B cell (primary cell): ENCODE data around the gene NTN1. TPM values are rescaled to one million over a fixed set of nuclear protein-coding genes. Genes with fewer than 3 reads are reported as not detected.

Source experiments
- ATAC-seq: fragments of 200-7000 bp; cut with Tn5 transposase; one replicate; pipeline ENCODE4 v1.10.0; 2021; ENCODE audit warnings: low read depth, mild to moderate bottlenecking, moderate number of reproducible peaks, moderate library complexity
- CTCF ChIA-PET: fragments of 350-600 bp; sonication (Branson Sonifier 250); formaldehyde crosslinking; loops from one replicate; lab custom pipeline; 2021; ENCODE audit warnings: antibody characterized with exemption, inconsistent platforms; lab: Charles Lee
- POLR2A ChIA-PET: fragments of 350-600 bp; sonication (Branson Sonifier 250); formaldehyde crosslinking; loops from one replicate; lab custom pipeline; 2021; ENCODE audit warnings: antibody characterized with exemption; lab: Charles Lee
- DNase-seq: peaks from one replicate; pipeline ENCODE4 v3.0.0; 2013
- H2AFZ ChIP-seq: 2 replicates; pipeline ENCODE4 v1.6.1; 2012; ENCODE audit warnings: mild to moderate bottlenecking, low read depth, low read length; ENCODE audit not compliant: insufficient read depth, poor library complexity, severe bottlenecking
- H3K27ac ChIP-seq, 2 donors: 1 replicate in 1 of 2; 2 replicates in 1 of 2; pipeline ENCODE4 v1.5.1; 2012 to 2013; ENCODE audit warnings: low read length in 2 of 2, mild to moderate bottlenecking in 2 of 2, moderate library complexity in 1 of 2
- H3K27me3 ChIP-seq, 4 experiments: fragments of 200-600 bp in 1 of 4; sonication (generic) in 1 of 4; replicated peaks in 1 of 4; 1 replicate in 2 of 4; 2 replicates in 2 of 4; pipeline versions ENCODE4 v1.6.1 to v1.7.0; 2013 to 2016; ENCODE audit warnings: low read length in 3 of 4, mild to moderate bottlenecking in 2 of 4, mixed read lengths in 1 of 4, moderate library complexity in 1 of 4; ENCODE audit not compliant: insufficient read depth in 4 of 4, control insufficient read depth in 3 of 4; ENCODE audit errors: control extremely low read depth in 1 of 4
- H3K36me3 ChIP-seq, 2 experiments: replicated peaks in 1 of 2; 1 replicate in 1 of 2; 2 replicates in 1 of 2; pipeline versions ENCODE4 v1.6.1 to v1.7.1; 2013; ENCODE audit warnings: low read length in 1 of 2; ENCODE audit not compliant: insufficient read depth in 2 of 2, control insufficient read depth in 1 of 2; ENCODE audit errors: control extremely low read depth in 1 of 2, extremely low read depth in 1 of 2
- H3K4me1 ChIP-seq, 2 donors: fragments of 200-600 bp in 1 of 2; sonication (generic) in 1 of 2; 1 replicate in 1 of 2; 2 replicates in 1 of 2; pipeline versions ENCODE4 v1.5.1 to v1.6.1; 2013 to 2017; ENCODE audit warnings: low read length in 2 of 2; ENCODE audit not compliant: control insufficient read depth in 2 of 2, insufficient read depth in 2 of 2
- H3K4me2 ChIP-seq: replicated peaks from 2 replicates; pipeline ENCODE3; 2012; ENCODE audit warnings: mild to moderate bottlenecking, low read depth, low read length; ENCODE audit not compliant: poor library complexity, severe bottlenecking
- H3K4me3 ChIP-seq, 5 experiments: fragments of 200-600 bp in 1 of 5; sonication (generic) in 1 of 5; 1 replicate in 3 of 5; 2 replicates in 2 of 5; pipeline versions ENCODE4 v1.5.1 to v1.7.0; 2011 to 2016; ENCODE audit warnings: low read length in 4 of 5, mild to moderate bottlenecking in 4 of 5, low read depth in 2 of 5, control low read depth in 1 of 5, moderate library complexity in 1 of 5; ENCODE audit not compliant: insufficient read depth in 1 of 5; ENCODE audit errors: control extremely low read depth in 1 of 5, extremely low read depth in 1 of 5
- H3K79me2 ChIP-seq: fragments of 200-600 bp; sonication (generic); one replicate; pipeline ENCODE4 v1.6.0; 2016; ENCODE audit warnings: low read length; ENCODE audit not compliant: control insufficient read depth, insufficient read depth
- H3K9ac ChIP-seq: fragments of 200-600 bp; sonication (generic); 2 replicates; pipeline ENCODE4 v1.6.1; 2017; ENCODE audit warnings: mild to moderate bottlenecking, low read length, moderate library complexity
- H3K9me3 ChIP-seq, 3 donors: one replicate each; pipeline versions ENCODE4 v1.6.1 to v1.7.1; 2013; ENCODE audit warnings: low read length in 2 of 3; ENCODE audit not compliant: control insufficient read depth in 2 of 3, insufficient read depth in 1 of 3; ENCODE audit errors: control extremely low read depth in 1 of 3
- H4K20me1 ChIP-seq: 2 replicates; pipeline ENCODE4 v1.6.0; 2012; ENCODE audit warnings: mild to moderate bottlenecking, low read length; ENCODE audit not compliant: insufficient read depth, control insufficient read depth, poor library complexity, severe bottlenecking
- H3K27ac Mint-ChIP-seq: one replicate; pipeline ENCODE4 v1.8.0; 2021; ENCODE audit warnings: mixed read lengths
- H3K27me3 Mint-ChIP-seq: one replicate; pipeline ENCODE4 v1.8.0; 2021; ENCODE audit warnings: mixed read lengths
- H3K4me1 Mint-ChIP-seq: one replicate; pipeline ENCODE4 v1.8.0; 2021; ENCODE audit warnings: mixed read lengths
- H3K4me3 Mint-ChIP-seq: one replicate; pipeline ENCODE4 v1.8.0; 2021; ENCODE audit warnings: mixed read lengths
- H3K9me3 Mint-ChIP-seq: one replicate; pipeline ENCODE4 v1.8.0; 2022; ENCODE audit warnings: mixed read lengths; ENCODE audit not compliant: insufficient read depth
- EZH2 ChIP-seq: IDR thresholded peaks from 2 replicates; pipeline ENCODE4 v1.6.1; 2012; ENCODE audit warnings: borderline replicate concordance, low read depth, mild to moderate bottlenecking, moderate library complexity, low read length; ENCODE audit not compliant: insufficient read depth, poor library complexity, severe bottlenecking
- WGBS: methylation state at CpG from one replicate; pipeline ENCODE4 v1.1.5; 2013; ENCODE audit warnings: missing lambda C conversion rate; ENCODE audit not compliant: insufficient coverage; 5-methylcytosine and 5-hydroxymethylcytosine counted together
- intact Hi-C: fragments of 100-400 bp; cut with micrococcal nuclease; formaldehyde crosslinking; loops from one replicate; pipeline ENCODE4 v1.10.0; 2022
- polyA plus RNA-seq: library from polyadenylated mRNA; depleted of rRNA; stranded (reverse); fragments of >200 nt; gene quantifications from 2 replicates; pipeline ENCODE4 v1.2.3, GENCODE V29; 2012
- total RNA-seq, 2 donors: library from RNA; stranded (reverse); fragments of 120-200 nt in 1 of 2; gene quantifications; 1 replicate in 1 of 2; 2 replicates in 1 of 2; pipeline versions ENCODE4 v1.2.3 to v1.2.4, GENCODE V29; 2013 to 2022
- TF ChIP-seq, protein P1 (sequence below): fragments of 200-600 bp; IDR thresholded peaks from one replicate; pipeline ENCODE4 v1.8.0; 2022; ENCODE audit warnings: antibody characterized with exemption, mild to moderate bottlenecking

Gene NTN1
- total and polyA plus RNA-seq, 2 donors (not counting 1 experiment from before 2014, with no cell fraction given): 0.10 to 0.25 TPM

- no peaks in the 10 kb centered on the region for H4K20me1 ChIP-seq
- no peak overlapping the region for H3K4me3 ChIP-seq
- intact Hi-C loops: no loop called here
- Mint-ChIP-seq H3K27ac (no peak overlapping the region), H3K27me3 (peaks cover 22% of the 10 kb centered on the region), H3K4me3 (no peak overlapping the region), H3K9me3 (no peaks in the 10 kb centered on the region), H3K4me1 (no peaks in the 10 kb centered on the region)
- WGBS: 90% methylated on average over 4 of the region's 5 CpGs
- no peak for TF ChIP-seq EZH2
- TF ChIP-seq, protein P1, sequence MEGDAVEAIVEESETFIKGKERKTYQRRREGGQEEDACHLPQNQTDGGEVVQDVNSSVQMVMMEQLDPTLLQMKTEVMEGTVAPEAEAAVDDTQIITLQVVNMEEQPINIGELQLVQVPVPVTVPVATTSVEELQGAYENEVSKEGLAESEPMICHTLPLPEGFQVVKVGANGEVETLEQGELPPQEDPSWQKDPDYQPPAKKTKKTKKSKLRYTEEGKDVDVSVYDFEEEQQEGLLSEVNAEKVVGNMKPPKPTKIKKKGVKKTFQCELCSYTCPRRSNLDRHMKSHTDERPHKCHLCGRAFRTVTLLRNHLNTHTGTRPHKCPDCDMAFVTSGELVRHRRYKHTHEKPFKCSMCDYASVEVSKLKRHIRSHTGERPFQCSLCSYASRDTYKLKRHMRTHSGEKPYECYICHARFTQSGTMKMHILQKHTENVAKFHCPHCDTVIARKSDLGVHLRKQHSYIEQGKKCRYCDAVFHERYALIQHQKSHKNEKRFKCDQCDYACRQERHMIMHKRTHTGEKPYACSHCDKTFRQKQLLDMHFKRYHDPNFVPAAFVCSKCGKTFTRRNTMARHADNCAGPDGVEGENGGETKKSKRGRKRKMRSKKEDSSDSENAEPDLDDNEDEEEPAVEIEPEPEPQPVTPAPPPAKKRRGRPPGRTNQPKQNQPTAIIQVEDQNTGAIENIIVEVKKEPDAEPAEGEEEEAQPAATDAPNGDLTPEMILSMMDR: no peak
- H3K27ac ChIP-seq: no peak overlapping the region
- no peak overlapping the region for H2AFZ ChIP-seq
- H3K27me3 ChIP-seq: no peaks in the 10 kb centered on the region
- no peak for DNase-seq
- ATAC-seq: no peak
- no peak overlapping the region for H3K4me2 ChIP-seq
- H3K9ac ChIP-seq: no peak overlapping the region
- ChIA-PET CTCF (no interaction called here), POLR2A (no interaction called here)
- H3K79me2 ChIP-seq: no peaks in the 10 kb centered on the region
- H3K4me1 ChIP-seq: no peaks in the 10 kb centered on the region
- no peaks in the 10 kb centered on the region for H3K36me3 ChIP-seq
- H3K9me3 ChIP-seq: no peaks in the 10 kb centered on the region
Measured at GRCh38 chr17:9131371-9131770, 110.1 kb downstream of the NTN1 start.

GRCh38 chr17:9132291-9132690, 111.0 kb downstream of the NTN1 start:
- no peaks in the 10 kb centered on the region for H3K4me1 ChIP-seq
- H3K27ac ChIP-seq: no peak overlapping the region
- CTCF ChIA-PET: no interaction called here
- Mint-ChIP-seq H3K27ac (no peak overlapping the region), H3K27me3 (peaks cover 21% of the 10 kb centered on the region), H3K9me3 (no peaks in the 10 kb centered on the region), H3K4me3 (no peak overlapping the region), H3K4me1 (no peaks in the 10 kb centered on the region)
- WGBS: 93% methylated on average over 9 of the region's 9 CpGs
- DNase-seq (no peak), ATAC-seq (no peak)
- no peak overlapping the region for H2AFZ ChIP-seq
- no peaks in the 10 kb centered on the region for H3K27me3 ChIP-seq
- H3K9ac ChIP-seq: no peak overlapping the region
- H3K9me3 ChIP-seq: no peaks in the 10 kb centered on the region
- H3K79me2 ChIP-seq: no peaks in the 10 kb centered on the region
- H4K20me1 ChIP-seq: no peaks in the 10 kb centered on the region
- no peak overlapping the region for H3K4me2 ChIP-seq
- H3K36me3 ChIP-seq: no peaks in the 10 kb centered on the region
- H3K4me3 ChIP-seq: no peak overlapping the region
- no peak for TF ChIP-seq EZH2
- TF ChIP-seq, protein P1: no peak
- POLR2A ChIA-PET: no interaction called here
- intact Hi-C loops: no loop called here
